ENCODE data around the gene TUBB4A.

DNA sequence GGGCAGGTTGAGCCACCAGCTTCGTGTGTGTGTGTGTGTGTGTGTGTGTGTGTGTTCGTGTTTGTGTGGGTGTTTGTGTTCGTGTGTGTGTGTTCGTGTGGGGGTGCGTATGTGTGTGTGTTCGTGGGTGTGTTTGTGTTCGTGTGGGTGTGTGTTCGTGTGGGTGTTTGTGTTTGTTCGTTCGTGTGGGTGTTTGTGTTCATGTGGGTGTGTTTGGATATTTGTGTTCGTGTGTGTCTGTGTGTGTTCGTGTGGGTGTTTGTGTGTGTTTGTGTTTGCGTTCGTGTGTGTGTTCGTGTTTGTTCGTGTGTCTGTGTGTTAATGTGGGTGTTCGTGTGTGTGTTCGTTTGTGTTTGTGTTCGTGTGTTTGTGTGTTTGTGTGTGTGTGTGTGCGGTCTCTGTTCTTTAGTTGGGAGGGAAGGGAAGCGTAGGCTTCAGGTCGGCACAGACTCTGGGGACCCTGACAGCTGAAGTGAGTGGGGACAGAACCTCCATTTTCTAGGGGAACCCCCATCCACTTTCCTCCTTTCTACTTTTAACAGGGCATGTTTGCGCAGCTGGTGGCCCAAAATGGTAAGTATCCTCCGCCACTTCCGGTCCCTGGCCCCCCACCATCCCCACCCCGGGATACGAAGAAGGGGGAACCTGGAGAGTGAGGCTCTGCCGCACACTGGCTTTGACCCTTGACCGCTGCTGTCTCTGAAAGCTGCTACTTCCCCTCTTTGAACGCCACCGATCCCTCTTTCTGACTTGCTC is 30.3 kb upstream of the TUBB4A start:
- TF ChIP-seq, protein P1, sequence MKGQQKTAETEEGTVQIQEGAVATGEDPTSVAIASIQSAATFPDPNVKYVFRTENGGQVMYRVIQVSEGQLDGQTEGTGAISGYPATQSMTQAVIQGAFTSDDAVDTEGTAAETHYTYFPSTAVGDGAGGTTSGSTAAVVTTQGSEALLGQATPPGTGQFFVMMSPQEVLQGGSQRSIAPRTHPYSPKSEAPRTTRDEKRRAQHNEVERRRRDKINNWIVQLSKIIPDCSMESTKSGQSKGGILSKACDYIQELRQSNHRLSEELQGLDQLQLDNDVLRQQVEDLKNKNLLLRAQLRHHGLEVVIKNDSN (IDR thresholded peaks at IDR 0.05) = no peak
- TF ChIP-seq YY1 (IDR thresholded peaks at IDR 0.05; ENCODE audit: low read depth) = no peak
- TF ChIP-seq, protein P2, sequence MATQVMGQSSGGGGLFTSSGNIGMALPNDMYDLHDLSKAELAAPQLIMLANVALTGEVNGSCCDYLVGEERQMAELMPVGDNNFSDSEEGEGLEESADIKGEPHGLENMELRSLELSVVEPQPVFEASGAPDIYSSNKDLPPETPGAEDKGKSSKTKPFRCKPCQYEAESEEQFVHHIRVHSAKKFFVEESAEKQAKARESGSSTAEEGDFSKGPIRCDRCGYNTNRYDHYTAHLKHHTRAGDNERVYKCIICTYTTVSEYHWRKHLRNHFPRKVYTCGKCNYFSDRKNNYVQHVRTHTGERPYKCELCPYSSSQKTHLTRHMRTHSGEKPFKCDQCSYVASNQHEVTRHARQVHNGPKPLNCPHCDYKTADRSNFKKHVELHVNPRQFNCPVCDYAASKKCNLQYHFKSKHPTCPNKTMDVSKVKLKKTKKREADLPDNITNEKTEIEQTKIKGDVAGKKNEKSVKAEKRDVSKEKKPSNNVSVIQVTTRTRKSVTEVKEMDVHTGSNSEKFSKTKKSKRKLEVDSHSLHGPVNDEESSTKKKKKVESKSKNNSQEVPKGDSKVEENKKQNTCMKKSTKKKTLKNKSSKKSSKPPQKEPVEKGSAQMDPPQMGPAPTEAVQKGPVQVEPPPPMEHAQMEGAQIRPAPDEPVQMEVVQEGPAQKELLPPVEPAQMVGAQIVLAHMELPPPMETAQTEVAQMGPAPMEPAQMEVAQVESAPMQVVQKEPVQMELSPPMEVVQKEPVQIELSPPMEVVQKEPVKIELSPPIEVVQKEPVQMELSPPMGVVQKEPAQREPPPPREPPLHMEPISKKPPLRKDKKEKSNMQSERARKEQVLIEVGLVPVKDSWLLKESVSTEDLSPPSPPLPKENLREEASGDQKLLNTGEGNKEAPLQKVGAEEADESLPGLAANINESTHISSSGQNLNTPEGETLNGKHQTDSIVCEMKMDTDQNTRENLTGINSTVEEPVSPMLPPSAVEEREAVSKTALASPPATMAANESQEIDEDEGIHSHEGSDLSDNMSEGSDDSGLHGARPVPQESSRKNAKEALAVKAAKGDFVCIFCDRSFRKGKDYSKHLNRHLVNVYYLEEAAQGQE (IDR thresholded peaks at IDR 0.05; ENCODE audit: low read depth) = no peak
- TF ChIP-seq FOXM1 (IDR thresholded peaks at IDR 0.05; ENCODE audit: borderline replicate concordance, low read depth) = no peak
- TF ChIP-seq, protein P3, sequence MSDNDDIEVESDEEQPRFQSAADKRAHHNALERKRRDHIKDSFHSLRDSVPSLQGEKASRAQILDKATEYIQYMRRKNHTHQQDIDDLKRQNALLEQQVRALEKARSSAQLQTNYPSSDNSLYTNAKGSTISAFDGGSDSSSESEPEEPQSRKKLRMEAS (IDR thresholded peaks at IDR 0.05) = no peak
- TF ChIP-seq CREB1 (IDR thresholded peaks at IDR 0.05; ENCODE audit: low read depth) = no peak
- TF ChIP-seq EP300 (IDR thresholded peaks at IDR 0.05; ENCODE audit: borderline replicate concordance) = no peak
- no peak for TF ChIP-seq EGR1 (IDR thresholded peaks at IDR 0.05)
